ENCODE measurements around the gene FALEC. TPM values are rescaled to one million over a fixed set of nuclear protein-coding genes. Genes with fewer than 3 reads are reported as not detected.

Gene FALEC
- total and polyA plus RNA-seq, 9 of the 15 experiments (the other 6 are each of a cell fraction or from before 2014, with no cell fraction given) = 0.15 to 1.8 (median 0.53) TPM; not detected in 5

DNA sequence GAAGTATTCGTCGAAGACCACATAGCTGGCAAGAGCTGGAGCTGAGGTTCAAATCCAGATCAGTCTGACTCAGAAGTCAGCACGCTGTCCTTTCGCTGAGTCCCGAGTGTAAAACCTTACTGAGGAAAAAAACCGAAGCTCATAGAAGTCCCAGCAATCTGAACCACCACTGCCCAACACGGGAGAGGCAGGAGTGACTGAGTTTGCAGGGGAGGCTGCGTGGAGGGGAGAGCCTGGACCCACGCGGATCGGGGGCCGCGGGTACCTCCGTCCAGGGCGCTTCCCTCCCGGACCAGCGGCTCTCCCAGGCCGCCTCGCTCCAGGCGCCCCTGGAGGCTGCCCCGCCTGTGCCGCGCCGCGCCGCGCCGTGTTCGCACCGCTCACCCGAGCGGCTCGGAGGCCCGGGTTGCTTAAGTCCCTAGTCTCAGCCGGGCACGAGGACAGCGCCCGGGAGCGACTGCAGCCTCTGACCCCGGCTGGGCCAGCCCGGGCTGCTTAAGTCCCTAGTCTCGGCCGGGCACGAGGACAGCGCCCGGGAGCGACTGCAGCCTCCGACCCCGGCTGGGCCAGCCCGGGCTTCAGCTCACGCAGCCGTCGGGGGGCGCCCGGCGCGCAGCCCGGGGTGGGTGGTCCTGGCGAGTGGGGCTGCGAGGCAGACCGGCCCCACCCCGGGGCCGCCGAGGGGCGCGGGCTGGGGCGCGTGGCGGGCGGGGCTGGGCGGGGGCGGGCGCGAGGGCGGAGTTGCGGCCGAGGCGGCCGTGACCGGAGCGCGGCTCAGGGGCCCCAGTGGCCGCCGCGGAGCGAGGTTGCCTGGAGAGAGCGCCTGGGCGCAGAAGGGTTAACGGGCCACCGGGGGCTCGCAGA, 33.3 kb downstream of the FALEC start, which contains the start of gene ADAMTSL4 (continued):
- TF ChIP-seq EP400 (IDR thresholded peaks at IDR 0.05) (peak; percentile 32; the same call in 1 of the 2 replicates), FOXK1 (CRISPR knock-in tag; IDR thresholded peaks at IDR 0.05; ENCODE audit: borderline replicate concordance) (peak; percentile 52; the same call in 1 of the 2 replicates), ZNF197 (CRISPR knock-in tag; IDR thresholded peaks at IDR 0.05; ENCODE audit: low read depth) (peak; percentile 52; the same call in 1 of the 2 replicates), SMAD1 (IDR thresholded peaks at IDR 0.05; ENCODE audit: low read depth, low read length, partially characterized antibody) (no peak), RAD51 (IDR thresholded peaks at IDR 0.05; ENCODE audit: borderline replicate concordance, low read depth) (no peak), ZNF785 (CRISPR knock-in tag; IDR thresholded peaks at IDR 0.05) (no peak), NR2F6 (CRISPR knock-in tag; IDR thresholded peaks at IDR 0.05) (no peak), ZNF124 (CRISPR knock-in tag; IDR thresholded peaks at IDR 0.05) (no peak), ZNF384 (IDR thresholded peaks at IDR 0.05; ENCODE audit: low read depth, low read length) (no peak), SMC3 (conservative IDR thresholded peaks at IDR 0.05; ENCODE audit: insufficient read depth, low read depth, low read length) (no peak), RUNX1 (IDR thresholded peaks at IDR 0.05; ENCODE audit: low read depth) (no peak), ZNF445 (CRISPR knock-in tag; IDR thresholded peaks at IDR 0.05; ENCODE audit: low read depth) (no peak), NONO (IDR thresholded peaks at IDR 0.05; ENCODE audit: low read depth in 2 of 2, low read length in 1 of 2) (no peak), PHB (CRISPR knock-in tag; IDR thresholded peaks at IDR 0.05) (no peak), HDAC3 (IDR thresholded peaks at IDR 0.05; ENCODE audit: borderline replicate concordance, partially characterized antibody) (no peak), POLR2H (tag; IDR thresholded peaks at IDR 0.05; ENCODE audit: low read depth) (peak; percentile 44; the same call in 1 of the 2 replicates), FOSL1 (tag; conservative IDR thresholded peaks at IDR 0.05) (peak; percentile 40; the same call in 1 of the 2 replicates), SP2 (IDR thresholded peaks at IDR 0.05; ENCODE audit: extremely low read depth, low read depth, low read length, poor library complexity, severe bottlenecking) (no peak), HDGF (IDR thresholded peaks at IDR 0.05) (no peak)
- TF ChIP-seq, protein P1, sequence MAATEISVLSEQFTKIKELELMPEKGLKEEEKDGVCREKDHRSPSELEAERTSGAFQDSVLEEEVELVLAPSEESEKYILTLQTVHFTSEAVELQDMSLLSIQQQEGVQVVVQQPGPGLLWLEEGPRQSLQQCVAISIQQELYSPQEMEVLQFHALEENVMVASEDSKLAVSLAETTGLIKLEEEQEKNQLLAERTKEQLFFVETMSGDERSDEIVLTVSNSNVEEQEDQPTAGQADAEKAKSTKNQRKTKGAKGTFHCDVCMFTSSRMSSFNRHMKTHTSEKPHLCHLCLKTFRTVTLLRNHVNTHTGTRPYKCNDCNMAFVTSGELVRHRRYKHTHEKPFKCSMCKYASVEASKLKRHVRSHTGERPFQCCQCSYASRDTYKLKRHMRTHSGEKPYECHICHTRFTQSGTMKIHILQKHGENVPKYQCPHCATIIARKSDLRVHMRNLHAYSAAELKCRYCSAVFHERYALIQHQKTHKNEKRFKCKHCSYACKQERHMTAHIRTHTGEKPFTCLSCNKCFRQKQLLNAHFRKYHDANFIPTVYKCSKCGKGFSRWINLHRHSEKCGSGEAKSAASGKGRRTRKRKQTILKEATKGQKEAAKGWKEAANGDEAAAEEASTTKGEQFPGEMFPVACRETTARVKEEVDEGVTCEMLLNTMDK (IDR thresholded peaks at IDR 0.05; ENCODE audit: borderline replicate concordance, insufficient read depth, low read depth, low read length, poor library complexity, severe bottlenecking) = peak; percentile 42
- TF ChIP-seq, protein P2, sequence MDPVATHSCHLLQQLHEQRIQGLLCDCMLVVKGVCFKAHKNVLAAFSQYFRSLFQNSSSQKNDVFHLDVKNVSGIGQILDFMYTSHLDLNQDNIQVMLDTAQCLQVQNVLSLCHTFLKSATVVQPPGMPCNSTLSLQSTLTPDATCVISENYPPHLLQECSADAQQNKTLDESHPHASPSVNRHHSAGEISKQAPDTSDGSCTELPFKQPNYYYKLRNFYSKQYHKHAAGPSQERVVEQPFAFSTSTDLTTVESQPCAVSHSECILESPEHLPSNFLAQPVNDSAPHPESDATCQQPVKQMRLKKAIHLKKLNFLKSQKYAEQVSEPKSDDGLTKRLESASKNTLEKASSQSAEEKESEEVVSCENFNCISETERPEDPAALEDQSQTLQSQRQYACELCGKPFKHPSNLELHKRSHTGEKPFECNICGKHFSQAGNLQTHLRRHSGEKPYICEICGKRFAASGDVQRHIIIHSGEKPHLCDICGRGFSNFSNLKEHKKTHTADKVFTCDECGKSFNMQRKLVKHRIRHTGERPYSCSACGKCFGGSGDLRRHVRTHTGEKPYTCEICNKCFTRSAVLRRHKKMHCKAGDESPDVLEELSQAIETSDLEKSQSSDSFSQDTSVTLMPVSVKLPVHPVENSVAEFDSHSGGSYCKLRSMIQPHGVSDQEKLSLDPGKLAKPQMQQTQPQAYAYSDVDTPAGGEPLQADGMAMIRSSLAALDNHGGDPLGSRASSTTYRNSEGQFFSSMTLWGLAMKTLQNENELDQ (CRISPR knock-in tag; IDR thresholded peaks at IDR 0.05; ENCODE audit: borderline replicate concordance) = no peak
- TF ChIP-seq, protein P3, sequence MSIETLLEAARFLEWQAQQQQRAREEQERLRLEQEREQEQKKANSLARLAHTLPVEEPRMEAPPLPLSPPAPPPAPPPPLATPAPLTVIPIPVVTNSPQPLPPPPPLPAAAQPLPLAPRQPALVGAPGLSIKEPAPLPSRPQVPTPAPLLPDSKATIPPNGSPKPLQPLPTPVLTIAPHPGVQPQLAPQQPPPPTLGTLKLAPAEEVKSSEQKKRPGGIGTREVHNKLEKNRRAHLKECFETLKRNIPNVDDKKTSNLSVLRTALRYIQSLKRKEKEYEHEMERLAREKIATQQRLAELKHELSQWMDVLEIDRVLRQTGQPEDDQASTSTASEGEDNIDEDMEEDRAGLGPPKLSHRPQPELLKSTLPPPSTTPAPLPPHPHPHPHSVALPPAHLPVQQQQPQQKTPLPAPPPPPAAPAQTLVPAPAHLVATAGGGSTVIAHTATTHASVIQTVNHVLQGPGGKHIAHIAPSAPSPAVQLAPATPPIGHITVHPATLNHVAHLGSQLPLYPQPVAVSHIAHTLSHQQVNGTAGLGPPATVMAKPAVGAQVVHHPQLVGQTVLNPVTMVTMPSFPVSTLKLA (conservative IDR thresholded peaks at IDR 0.05) = peak in 1 of 2 experiments; percentile 66; a peak in 1 of 4 replicates

Measured in K562 (cell line).